C4-2B (cell line): ENCODE data around the gene PRADC1.

Experiments used
- ZFX ChIP-seq: fragments of 450-650 bp; IDR thresholded peaks from 2 replicates; pipeline ENCODE4 v1.6.1; 2017
- TF ChIP-seq, protein P1 (sequence below): fragments of 450-650 bp; conservative IDR thresholded peaks from 2 replicates; pipeline ENCODE4 v1.5.1; 2017; ENCODE audit warnings: mild to moderate bottlenecking

DNA sequence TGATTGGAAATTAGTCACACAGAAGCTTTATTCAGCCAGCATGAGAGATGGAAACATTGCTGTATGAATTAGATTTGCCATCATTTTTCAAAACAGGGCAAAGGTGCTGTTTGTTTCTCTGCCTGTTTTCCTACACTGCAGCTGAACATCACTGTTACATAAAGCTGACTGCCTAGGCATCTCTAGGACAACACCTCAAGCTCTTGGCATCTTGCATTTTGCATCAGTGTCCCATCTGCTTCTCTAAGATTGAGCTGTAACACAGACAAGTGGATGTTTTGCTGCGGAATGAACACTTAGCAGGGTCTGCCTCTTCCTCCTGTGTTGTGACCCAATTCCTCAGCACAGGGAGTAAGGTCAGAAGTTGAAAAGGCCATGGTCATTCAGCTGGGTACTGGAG is 5.9 kb upstream of the PRADC1 start:
- TF ChIP-seq, protein P1, sequence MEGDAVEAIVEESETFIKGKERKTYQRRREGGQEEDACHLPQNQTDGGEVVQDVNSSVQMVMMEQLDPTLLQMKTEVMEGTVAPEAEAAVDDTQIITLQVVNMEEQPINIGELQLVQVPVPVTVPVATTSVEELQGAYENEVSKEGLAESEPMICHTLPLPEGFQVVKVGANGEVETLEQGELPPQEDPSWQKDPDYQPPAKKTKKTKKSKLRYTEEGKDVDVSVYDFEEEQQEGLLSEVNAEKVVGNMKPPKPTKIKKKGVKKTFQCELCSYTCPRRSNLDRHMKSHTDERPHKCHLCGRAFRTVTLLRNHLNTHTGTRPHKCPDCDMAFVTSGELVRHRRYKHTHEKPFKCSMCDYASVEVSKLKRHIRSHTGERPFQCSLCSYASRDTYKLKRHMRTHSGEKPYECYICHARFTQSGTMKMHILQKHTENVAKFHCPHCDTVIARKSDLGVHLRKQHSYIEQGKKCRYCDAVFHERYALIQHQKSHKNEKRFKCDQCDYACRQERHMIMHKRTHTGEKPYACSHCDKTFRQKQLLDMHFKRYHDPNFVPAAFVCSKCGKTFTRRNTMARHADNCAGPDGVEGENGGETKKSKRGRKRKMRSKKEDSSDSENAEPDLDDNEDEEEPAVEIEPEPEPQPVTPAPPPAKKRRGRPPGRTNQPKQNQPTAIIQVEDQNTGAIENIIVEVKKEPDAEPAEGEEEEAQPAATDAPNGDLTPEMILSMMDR: no peak
- no peak for TF ChIP-seq ZFX
